ENCODE measurements around the gene NDST3. TPM values are rescaled to one million over a fixed set of nuclear protein-coding genes. Genes with fewer than 3 reads are reported as not detected.

The NDST3 gene
- total and polyA plus RNA-seq, 4 donors, result 0.36 to 2.8 (median 1.4) TPM

DNA sequence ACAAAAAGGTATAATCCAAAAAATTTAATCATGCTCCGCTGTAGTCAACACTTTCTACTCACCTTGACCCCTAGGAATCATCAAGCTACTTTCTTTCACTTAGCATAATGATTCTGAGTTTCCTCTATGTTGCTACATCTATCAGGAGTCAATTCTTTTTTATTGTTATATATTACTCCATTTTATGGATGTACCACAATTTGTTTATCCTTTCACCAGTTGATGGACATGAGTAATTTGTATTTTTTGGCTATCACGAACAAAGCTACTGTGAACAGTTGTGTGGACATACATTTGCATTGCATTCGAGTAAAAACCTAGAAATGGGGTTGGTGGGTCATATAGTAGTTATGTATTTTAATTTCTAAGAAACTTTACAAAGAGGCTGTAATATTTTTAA is 215.6 kb downstream of the NDST3 start:
- WGBS, result 92% methylated on average over 3 of the region's 3 CpGs
- H3K36me3 ChIP-seq (ENCODE audit: control insufficient read depth in 4 of 4, insufficient read depth in 3 of 4, low read depth in 1 of 4, low read length in 3 of 4), result no peaks in the 10 kb centered on the region
- TF ChIP-seq, protein P1, sequence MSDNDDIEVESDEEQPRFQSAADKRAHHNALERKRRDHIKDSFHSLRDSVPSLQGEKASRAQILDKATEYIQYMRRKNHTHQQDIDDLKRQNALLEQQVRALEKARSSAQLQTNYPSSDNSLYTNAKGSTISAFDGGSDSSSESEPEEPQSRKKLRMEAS (IDR thresholded peaks at IDR 0.05), result no peak
- TF ChIP-seq, protein P2, sequence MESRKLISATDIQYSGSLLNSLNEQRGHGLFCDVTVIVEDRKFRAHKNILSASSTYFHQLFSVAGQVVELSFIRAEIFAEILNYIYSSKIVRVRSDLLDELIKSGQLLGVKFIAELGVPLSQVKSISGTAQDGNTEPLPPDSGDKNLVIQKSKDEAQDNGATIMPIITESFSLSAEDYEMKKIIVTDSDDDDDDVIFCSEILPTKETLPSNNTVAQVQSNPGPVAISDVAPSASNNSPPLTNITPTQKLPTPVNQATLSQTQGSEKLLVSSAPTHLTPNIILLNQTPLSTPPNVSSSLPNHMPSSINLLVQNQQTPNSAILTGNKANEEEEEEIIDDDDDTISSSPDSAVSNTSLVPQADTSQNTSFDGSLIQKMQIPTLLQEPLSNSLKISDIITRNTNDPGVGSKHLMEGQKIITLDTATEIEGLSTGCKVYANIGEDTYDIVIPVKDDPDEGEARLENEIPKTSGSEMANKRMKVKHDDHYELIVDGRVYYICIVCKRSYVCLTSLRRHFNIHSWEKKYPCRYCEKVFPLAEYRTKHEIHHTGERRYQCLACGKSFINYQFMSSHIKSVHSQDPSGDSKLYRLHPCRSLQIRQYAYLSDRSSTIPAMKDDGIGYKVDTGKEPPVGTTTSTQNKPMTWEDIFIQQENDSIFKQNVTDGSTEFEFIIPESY (IDR thresholded peaks at IDR 0.05), result no peak
- TF ChIP-seq, protein P3, sequence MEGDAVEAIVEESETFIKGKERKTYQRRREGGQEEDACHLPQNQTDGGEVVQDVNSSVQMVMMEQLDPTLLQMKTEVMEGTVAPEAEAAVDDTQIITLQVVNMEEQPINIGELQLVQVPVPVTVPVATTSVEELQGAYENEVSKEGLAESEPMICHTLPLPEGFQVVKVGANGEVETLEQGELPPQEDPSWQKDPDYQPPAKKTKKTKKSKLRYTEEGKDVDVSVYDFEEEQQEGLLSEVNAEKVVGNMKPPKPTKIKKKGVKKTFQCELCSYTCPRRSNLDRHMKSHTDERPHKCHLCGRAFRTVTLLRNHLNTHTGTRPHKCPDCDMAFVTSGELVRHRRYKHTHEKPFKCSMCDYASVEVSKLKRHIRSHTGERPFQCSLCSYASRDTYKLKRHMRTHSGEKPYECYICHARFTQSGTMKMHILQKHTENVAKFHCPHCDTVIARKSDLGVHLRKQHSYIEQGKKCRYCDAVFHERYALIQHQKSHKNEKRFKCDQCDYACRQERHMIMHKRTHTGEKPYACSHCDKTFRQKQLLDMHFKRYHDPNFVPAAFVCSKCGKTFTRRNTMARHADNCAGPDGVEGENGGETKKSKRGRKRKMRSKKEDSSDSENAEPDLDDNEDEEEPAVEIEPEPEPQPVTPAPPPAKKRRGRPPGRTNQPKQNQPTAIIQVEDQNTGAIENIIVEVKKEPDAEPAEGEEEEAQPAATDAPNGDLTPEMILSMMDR (IDR thresholded peaks at IDR 0.05; ENCODE audit: low read depth, low read length, missing input control), result no peak
- TF ChIP-seq FOXA2 (IDR thresholded peaks at IDR 0.05) (no peak), FOXA1 (IDR thresholded peaks at IDR 0.05) (no peak), RXRA (IDR thresholded peaks at IDR 0.05) (no peak), SP1 (IDR thresholded peaks at IDR 0.05) (no peak), TAF1 (conservative IDR thresholded peaks at IDR 0.05) (no peak), HNF4G (IDR thresholded peaks at IDR 0.05) (no peak), NR2F2 (IDR thresholded peaks at IDR 0.05) (no peak), YY1 (IDR thresholded peaks at IDR 0.05) (no peak), GABPA (IDR thresholded peaks at IDR 0.05 in 1 of 2, conservative IDR thresholded peaks at IDR 0.05 in 1 of 2) (no peak)
- TF ChIP-seq, protein P4, sequence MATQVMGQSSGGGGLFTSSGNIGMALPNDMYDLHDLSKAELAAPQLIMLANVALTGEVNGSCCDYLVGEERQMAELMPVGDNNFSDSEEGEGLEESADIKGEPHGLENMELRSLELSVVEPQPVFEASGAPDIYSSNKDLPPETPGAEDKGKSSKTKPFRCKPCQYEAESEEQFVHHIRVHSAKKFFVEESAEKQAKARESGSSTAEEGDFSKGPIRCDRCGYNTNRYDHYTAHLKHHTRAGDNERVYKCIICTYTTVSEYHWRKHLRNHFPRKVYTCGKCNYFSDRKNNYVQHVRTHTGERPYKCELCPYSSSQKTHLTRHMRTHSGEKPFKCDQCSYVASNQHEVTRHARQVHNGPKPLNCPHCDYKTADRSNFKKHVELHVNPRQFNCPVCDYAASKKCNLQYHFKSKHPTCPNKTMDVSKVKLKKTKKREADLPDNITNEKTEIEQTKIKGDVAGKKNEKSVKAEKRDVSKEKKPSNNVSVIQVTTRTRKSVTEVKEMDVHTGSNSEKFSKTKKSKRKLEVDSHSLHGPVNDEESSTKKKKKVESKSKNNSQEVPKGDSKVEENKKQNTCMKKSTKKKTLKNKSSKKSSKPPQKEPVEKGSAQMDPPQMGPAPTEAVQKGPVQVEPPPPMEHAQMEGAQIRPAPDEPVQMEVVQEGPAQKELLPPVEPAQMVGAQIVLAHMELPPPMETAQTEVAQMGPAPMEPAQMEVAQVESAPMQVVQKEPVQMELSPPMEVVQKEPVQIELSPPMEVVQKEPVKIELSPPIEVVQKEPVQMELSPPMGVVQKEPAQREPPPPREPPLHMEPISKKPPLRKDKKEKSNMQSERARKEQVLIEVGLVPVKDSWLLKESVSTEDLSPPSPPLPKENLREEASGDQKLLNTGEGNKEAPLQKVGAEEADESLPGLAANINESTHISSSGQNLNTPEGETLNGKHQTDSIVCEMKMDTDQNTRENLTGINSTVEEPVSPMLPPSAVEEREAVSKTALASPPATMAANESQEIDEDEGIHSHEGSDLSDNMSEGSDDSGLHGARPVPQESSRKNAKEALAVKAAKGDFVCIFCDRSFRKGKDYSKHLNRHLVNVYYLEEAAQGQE (IDR thresholded peaks at IDR 0.05), result no peak

DNA sequence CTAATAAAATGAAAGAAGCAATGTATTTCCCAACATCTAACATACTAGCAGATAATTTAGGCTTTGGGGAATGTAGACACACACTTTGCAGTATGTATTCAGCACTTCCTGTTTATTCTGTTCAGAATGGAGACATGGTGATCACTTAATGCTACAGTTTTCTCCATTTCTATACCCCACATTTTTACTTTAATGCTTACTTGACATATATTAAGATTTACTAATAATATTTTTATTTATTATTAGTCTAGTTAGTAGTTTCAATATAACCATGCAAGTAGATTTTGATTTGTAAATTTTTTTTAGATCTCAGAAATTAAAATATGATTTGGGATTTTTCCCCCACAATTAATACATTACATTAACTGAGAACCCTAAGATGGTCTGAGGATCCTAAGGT is 220.1 kb downstream of the NDST3 start:
- DNase-seq (ENCODE audit: low spot score), result no peak
- Histone ChIP-seq H3K36me3 (ENCODE audit: control insufficient read depth in 4 of 4, insufficient read depth in 3 of 4, low read depth in 1 of 4, low read length in 3 of 4) (no peaks in the 10 kb centered on the region), H3K9ac (ENCODE audit: low read depth in 1 of 2, low read length in 2 of 2) (no peak overlapping the region), H3K4me1 (ENCODE audit: control insufficient read depth in 4 of 4, insufficient read depth in 4 of 4, low read length in 3 of 4) (no peaks in the 10 kb centered on the region), H3K9me3 (ENCODE audit: control insufficient read depth in 4 of 4, low read length in 3 of 4) (no peaks in the 10 kb centered on the region), H3K27me3 (ENCODE audit: control insufficient read depth in 4 of 4, insufficient read depth in 4 of 4, low read length in 3 of 4) (no peaks in the 10 kb centered on the region), H3K4me3 (ENCODE audit: low read depth in 1 of 3, low read length in 3 of 3) (no peak overlapping the region), H3K27ac (ENCODE audit: low read depth in 1 of 2, low read length in 2 of 2) (no peak overlapping the region)
- TF ChIP-seq YY1 (IDR thresholded peaks at IDR 0.05) (no peak), NR2F2 (IDR thresholded peaks at IDR 0.05) (no peak)
- TF ChIP-seq, protein P2 (IDR thresholded peaks at IDR 0.05), result no peak
- TF ChIP-seq, protein P5, sequence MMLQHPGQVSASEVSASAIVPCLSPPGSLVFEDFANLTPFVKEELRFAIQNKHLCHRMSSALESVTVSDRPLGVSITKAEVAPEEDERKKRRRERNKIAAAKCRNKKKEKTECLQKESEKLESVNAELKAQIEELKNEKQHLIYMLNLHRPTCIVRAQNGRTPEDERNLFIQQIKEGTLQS (IDR thresholded peaks at IDR 0.05), result no peak

More for the DNA sequence above, 215.6 kb downstream of the NDST3 start:
- Histone ChIP-seq H3K4me3 (ENCODE audit: low read depth in 1 of 3, low read length in 3 of 3) (no peak overlapping the region), H3K27me3 (ENCODE audit: control insufficient read depth in 4 of 4, insufficient read depth in 4 of 4, low read length in 3 of 4) (no peaks in the 10 kb centered on the region), H3K9ac (ENCODE audit: low read depth in 1 of 2, low read length in 2 of 2) (no peak overlapping the region), H3K9me3 (ENCODE audit: control insufficient read depth in 4 of 4, low read length in 3 of 4) (no peaks in the 10 kb centered on the region), H3K4me1 (ENCODE audit: control insufficient read depth in 4 of 4, insufficient read depth in 4 of 4, low read length in 3 of 4) (no peaks in the 10 kb centered on the region), H3K27ac (ENCODE audit: low read depth in 1 of 2, low read length in 2 of 2) (no peak overlapping the region)
- DNase-seq (ENCODE audit: low spot score), result no peak

All from liver (tissue), 9 donors.